Transverse colon (tissue), 4 donors: ENCODE measurements around the gene LAMTOR1. TPM values are rescaled to one million over a fixed set of nuclear protein-coding genes. Genes with fewer than 3 reads are reported as not detected.

Source experiments
- DNase-seq: peaks from one replicate; pipeline ENCODE4 v3.0.0-alpha.2; 2019
- H3K27ac ChIP-seq, 4 donors: fragments of 200-600 bp; sonication (generic); 2 replicates each; pipeline ENCODE4 v1.5.1; 2016 to 2018; ENCODE audit warnings: inconsistent platforms in 4 of 4
- H3K27me3 ChIP-seq: fragments of 200-600 bp; sonication (generic); 2 replicates; pipeline ENCODE4 v1.5.1; 2017; ENCODE audit warnings: inconsistent platforms
- H3K36me3 ChIP-seq, 4 donors: fragments of 200-600 bp; sonication (generic); 2 replicates each; pipeline ENCODE4 v1.5.1; 2017 to 2019; ENCODE audit warnings: inconsistent platforms in 4 of 4
- H3K4me1 ChIP-seq, 4 donors: fragments of 200-600 bp; sonication (generic); 2 replicates each; pipeline ENCODE4 v1.5.1; 2017 to 2020; ENCODE audit warnings: inconsistent platforms in 4 of 4
- H3K4me3 ChIP-seq, 4 donors: fragments of 200-600 bp; sonication (generic); 1 replicate in 1 of 4; 2 replicates in 3 of 4; pipeline versions ENCODE4 v1.5.1 to v1.6.1; 2017 to 2019; ENCODE audit warnings: inconsistent platforms in 4 of 4
- H3K9me3 ChIP-seq, 2 donors: fragments of 200-600 bp; sonication (generic); 2 replicates each; pipeline ENCODE4 v1.5.1; 2017 to 2019; ENCODE audit warnings: inconsistent platforms in 2 of 2
- EP300 ChIP-seq: sonication (generic); formaldehyde crosslinking; IDR thresholded peaks from one replicate; pipeline ENCODE4 v1.6.1; 2017; ENCODE audit warnings: antibody characterized with exemption, low read depth
- POLR2A ChIP-seq: fragments of 450-650 bp; IDR thresholded peaks from one replicate; pipeline ENCODE4 v1.6.1; 2016; ENCODE audit warnings: antibody characterized with exemption, mild to moderate bottlenecking, moderate library complexity
- POLR2AphosphoS5 ChIP-seq, 3 donors: sonication (generic); formaldehyde crosslinking; IDR thresholded peaks; one replicate each; pipeline ENCODE4 v1.6.1; 2016; ENCODE audit warnings: antibody characterized with exemption in 3 of 3
- WGBS, 2 donors: methylation state at CpG; one replicate each; pipeline ENCODE4 v1.1.5; 2018; ENCODE audit warnings: low coverage in 1 of 2; 5-methylcytosine and 5-hydroxymethylcytosine counted together
- in situ Hi-C, 4 donors: fragments of 200-750 bp; cut with MboI; loops; one replicate each; pipeline versions ENCODE4 v1.15.0 to v1.15.1; 2017; ENCODE audit warnings: low sequenced_read_pairs in 3 of 4, low pct_ligation_motif_present in 1 of 4, low pct_unique_long_range_greater_than_20kb in 1 of 4
- intact Hi-C: fragments of 100-400 bp; cut with DNase I; formaldehyde crosslinking; loops from one replicate; pipeline ENCODE4 v1.15.1; 2023; ENCODE audit warnings: low total_unique reads
- total RNA-seq, 4 donors: library from RNA; depleted of rRNA; stranded (reverse); fragments of >200 nt; gene quantifications; one replicate each; pipeline ENCODE4 v1.1.0, GENCODE V29; 2016
- TF ChIP-seq, protein P1 (sequence below), 5 experiments: fragments of 200-600 bp in 3 of 5; fragments of 450-650 bp in 2 of 5; sonication (generic) in 3 of 5; IDR thresholded peaks; 1 replicate in 2 of 5; 2 replicates in 3 of 5; pipeline ENCODE4 v1.5.1; 2016 to 2017; ENCODE audit warnings: antibody characterized with exemption in 5 of 5, inconsistent platforms in 3 of 5, mild to moderate bottlenecking in 2 of 5, moderate library complexity in 1 of 5

LAMTOR1 gene
- total RNA-seq, 4 donors from 2014 or later = 59.1 to 156 (median 102) TPM

DNA sequence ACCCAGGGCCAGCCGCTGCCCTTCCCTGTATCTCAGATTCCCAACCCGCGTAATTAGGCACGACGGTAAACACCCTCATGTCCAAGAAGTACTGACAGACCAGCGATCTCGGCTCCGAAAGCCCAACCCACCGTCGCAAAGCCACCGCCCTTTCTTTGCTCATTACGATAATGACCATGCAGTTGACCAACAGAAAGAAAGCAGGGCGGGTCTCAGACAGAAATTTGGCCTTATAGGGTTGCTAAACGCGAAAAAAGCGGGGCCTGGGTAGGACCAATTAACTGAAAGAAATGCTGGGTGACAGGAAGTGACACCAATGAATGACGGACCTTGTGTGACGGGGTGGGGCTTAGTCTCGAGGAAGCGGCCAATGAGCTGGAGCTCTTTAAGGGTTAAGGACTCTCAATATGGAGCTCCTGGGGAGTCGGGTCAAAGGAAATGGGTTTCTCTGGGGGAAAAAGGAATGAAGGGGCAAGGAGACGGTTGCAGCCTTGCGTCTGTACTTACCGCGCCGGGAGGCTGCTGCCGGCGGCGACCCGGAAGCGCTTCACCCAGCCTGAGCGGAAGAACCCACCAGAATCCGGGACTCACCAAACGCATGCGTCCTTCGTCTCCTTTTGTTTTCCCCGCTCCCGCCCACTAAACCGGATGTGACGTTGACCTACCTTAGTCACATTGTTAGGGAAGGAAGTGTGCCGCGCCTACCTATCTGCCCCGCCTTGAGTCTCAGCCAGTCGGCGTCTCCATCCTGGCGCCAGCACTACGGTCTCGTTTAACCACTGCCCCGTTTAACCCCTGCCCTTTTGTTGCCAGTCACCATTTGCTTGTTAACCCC is 9.3 kb upstream of the LAMTOR1 start, which contains the start of gene ANAPC15:
ANAPC15 (minus strand) TSS at position 553 of the 835 bp plus-strand sequence. CDS start 1,419 bp downstream, outside the sequence.
- DNase-seq = peak; percentile 99
- TF ChIP-seq EP300 (no peak), POLR2AphosphoS5 (IDR thresholded peaks at IDR 0.05) (peak; percentile 97 to 98 (median 97)), POLR2A (peak; percentile 92)
- TF ChIP-seq, protein P1, sequence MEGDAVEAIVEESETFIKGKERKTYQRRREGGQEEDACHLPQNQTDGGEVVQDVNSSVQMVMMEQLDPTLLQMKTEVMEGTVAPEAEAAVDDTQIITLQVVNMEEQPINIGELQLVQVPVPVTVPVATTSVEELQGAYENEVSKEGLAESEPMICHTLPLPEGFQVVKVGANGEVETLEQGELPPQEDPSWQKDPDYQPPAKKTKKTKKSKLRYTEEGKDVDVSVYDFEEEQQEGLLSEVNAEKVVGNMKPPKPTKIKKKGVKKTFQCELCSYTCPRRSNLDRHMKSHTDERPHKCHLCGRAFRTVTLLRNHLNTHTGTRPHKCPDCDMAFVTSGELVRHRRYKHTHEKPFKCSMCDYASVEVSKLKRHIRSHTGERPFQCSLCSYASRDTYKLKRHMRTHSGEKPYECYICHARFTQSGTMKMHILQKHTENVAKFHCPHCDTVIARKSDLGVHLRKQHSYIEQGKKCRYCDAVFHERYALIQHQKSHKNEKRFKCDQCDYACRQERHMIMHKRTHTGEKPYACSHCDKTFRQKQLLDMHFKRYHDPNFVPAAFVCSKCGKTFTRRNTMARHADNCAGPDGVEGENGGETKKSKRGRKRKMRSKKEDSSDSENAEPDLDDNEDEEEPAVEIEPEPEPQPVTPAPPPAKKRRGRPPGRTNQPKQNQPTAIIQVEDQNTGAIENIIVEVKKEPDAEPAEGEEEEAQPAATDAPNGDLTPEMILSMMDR (IDR thresholded peaks at IDR 0.05) = no peak
- no peaks in the 10 kb centered on the region for H3K36me3 ChIP-seq
- peak within 1 kb of the TSS; percentile 56 to 80 (median 68) for H3K4me3 ChIP-seq
- H3K27me3 ChIP-seq = no peaks in the 10 kb centered on the region
- H3K4me1 ChIP-seq = peaks cover 0 to 17% (median 8%) of the 10 kb centered on the region in 4 donors
- peak within 1 kb of the TSS; percentile 93 to 95 (median 94) for H3K27ac ChIP-seq
- 0% methylated on average over 1 to 49 of the region's 49 CpGs for WGBS, 2 donors
- intact Hi-C loops (no loop called here), in situ Hi-C loops (no loop called here)
- no peaks in the 10 kb centered on the region for H3K9me3 ChIP-seq

DNA sequence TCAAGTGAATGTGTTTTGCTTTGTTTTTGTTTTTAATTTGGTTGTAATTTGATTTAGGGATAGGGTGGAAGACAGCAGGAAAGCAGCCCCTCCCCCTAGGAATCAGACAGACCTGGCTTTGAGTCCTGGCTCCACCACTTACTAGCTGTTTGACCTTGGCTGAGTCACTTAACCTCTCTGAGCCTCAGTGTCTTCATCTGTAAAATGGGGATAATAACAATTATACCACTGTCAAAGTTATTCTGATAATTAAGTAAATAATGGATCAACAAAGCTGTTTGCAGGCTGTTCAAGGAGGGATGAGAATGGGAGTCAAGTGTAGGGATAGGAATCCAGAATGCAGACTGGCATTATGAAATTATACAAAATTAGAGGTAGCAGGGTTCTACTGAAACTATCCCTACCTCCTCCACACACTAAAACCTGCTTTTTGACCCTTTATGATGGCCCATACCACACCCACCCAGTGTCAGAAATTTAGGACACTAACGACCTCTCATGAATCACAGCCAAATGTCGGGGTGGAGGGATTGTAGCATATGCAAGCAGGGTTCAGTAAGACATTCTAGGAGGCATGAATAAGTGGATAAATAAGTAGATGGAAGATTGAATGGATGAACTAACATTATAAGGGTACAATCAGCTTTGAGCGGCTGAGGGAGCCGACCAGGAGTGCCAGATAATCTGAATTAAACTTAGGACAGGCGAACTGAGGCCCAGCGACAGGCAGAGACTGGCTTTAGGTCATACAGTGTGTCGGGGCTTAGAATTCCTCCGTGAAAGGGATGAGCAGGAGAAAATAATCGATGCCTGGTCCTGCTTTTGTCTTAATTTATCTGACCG is 8.4 kb upstream of the LAMTOR1 start:
- no peaks in the 10 kb centered on the region for H3K9me3 ChIP-seq
- peak overlapping the region; percentile 4 to 80 (median 60) for H3K4me3 ChIP-seq
- WGBS, 2 donors = 0 to 2% methylated on average over 1 to 10 of the region's 10 CpGs
- H3K4me1 ChIP-seq = peaks cover 0 to 17% (median 8%) of the 10 kb centered on the region in 4 donors
- TF ChIP-seq, protein P1 (IDR thresholded peaks at IDR 0.05) = no peak
- TF ChIP-seq EP300 = no peak
- TF ChIP-seq POLR2A = no peak
- TF ChIP-seq POLR2AphosphoS5 (IDR thresholded peaks at IDR 0.05) = no peak
- in situ Hi-C loops (no loop called here), intact Hi-C loops (no loop called here)
- H3K27ac ChIP-seq = peak overlapping the region; percentile 93 to 95 (median 94)
- H3K27me3 ChIP-seq = no peaks in the 10 kb centered on the region
- no peak for DNase-seq
- H3K36me3 ChIP-seq = no peaks in the 10 kb centered on the region

DNA sequence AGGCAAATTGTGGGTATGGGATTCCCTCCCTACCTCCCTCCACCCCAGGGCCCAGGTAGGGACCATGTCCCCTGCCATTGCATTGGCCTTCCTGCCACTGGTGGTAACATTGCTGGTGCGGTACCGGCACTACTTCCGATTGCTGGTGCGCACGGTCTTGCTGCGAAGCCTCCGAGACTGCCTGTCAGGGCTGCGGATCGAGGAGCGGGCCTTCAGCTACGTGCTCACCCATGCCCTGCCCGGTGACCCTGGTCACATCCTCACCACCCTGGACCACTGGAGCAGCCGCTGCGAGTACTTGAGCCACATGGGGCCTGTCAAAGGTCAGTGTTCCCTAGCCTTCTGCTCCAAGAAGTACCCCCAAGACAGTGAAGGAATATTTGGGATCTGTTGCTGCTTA is 2.8 kb upstream of the LAMTOR1 start, which contains the start of gene TOMT:
TOMT (plus strand) TSS at position 37 of the 400 bp plus-strand sequence; CDS start at position 65, 28 bp downstream.
- Histone ChIP-seq H3K4me1 (peaks cover 8 to 24% (median 20%) of the 10 kb centered on the region in 4 donors), H3K36me3 (no peaks in the 10 kb centered on the region), H3K27ac (no peak within 1 kb of the TSS), H3K9me3 (no peaks in the 10 kb centered on the region), H3K27me3 (no peaks in the 10 kb centered on the region), H3K4me3 (no peak within 1 kb of the TSS)
- in situ Hi-C loops (no loop called here), intact Hi-C loops (no loop called here)
- no peak for DNase-seq
- 85 to 100% methylated on average over 2 to 3 of the region's 14 CpGs for WGBS, 2 donors
- TF ChIP-seq EP300 = no peak

DNA sequence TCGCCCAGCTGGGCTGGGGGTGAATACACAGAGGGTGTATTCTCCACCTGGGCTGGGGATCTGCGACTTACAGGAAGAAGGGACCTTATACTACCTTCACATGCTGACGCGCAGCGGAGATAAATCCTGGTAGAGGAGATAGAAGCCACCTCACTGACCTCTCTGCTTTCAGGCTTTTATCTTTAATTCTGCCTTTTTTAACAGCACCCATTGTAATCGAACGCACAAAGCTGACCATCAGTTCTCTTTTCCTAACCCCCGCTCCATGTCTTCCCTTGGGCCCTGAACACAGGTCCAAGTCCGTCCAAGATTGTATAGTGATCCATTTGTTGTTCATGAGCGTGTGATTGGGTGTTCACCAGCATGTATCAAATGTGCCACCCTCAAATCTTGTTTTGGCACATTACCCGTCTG is 664 bp upstream of the LAMTOR1 start:
- Histone ChIP-seq H3K9me3 (no peaks in the 10 kb centered on the region), H3K36me3 (peaks cover 0 to 7% (median 2%) of the 10 kb centered on the region in 4 donors), H3K4me3 (peak overlapping the region in 3 of 4 donors; percentile 84 to 91 (median 89)), H3K27me3 (no peaks in the 10 kb centered on the region), H3K4me1 (peaks cover 8 to 36% (median 28%) of the 10 kb centered on the region in 4 donors), H3K27ac (peak overlapping the region; percentile 94 to 99 (median 96))
- in situ Hi-C loops (no loop called here), intact Hi-C loops (no loop called here)
- DNase-seq = no peak
- WGBS, 2 donors = 85 to 100% methylated on average over 3 to 11 of the region's 11 CpGs
- TF ChIP-seq POLR2AphosphoS5 (IDR thresholded peaks at IDR 0.05) = no peak
- TF ChIP-seq EP300 = no peak
- TF ChIP-seq, protein P1 (IDR thresholded peaks at IDR 0.05) = peak in 1 of 5 experiments; percentile 37
